ENCODE measurements around the gene PHF23. TPM values are rescaled to one million over a fixed set of nuclear protein-coding genes. Genes with fewer than 3 reads are reported as not detected.
"Not testable (repeated sequence)": the region's sequence is repeated elsewhere in the genome, so short reads cannot be mapped to it uniquely, and the experiment has no call there.

PHF23 gene
- total RNA-seq, 1 experiment from 2014 or later, result 115 TPM

DNA sequence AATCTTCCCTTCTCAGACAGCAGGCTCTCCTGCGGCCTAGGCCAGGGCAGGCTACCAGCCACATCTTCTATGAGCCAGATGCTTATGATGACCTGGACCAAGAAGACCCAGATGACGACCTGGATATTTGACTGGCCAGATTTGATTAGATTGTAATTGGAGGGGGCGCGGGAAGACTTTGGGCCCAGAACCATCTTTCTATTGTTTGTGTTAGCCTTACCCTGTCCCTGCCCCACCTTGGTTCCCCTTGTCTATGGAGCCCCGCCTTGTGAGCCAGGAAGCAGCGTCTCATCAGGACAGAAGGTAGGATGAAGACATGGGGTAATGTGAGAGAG, 20.3 kb upstream of the PHF23 start:
- no peak for DNase-seq (ENCODE audit: low read depth)

DNA sequence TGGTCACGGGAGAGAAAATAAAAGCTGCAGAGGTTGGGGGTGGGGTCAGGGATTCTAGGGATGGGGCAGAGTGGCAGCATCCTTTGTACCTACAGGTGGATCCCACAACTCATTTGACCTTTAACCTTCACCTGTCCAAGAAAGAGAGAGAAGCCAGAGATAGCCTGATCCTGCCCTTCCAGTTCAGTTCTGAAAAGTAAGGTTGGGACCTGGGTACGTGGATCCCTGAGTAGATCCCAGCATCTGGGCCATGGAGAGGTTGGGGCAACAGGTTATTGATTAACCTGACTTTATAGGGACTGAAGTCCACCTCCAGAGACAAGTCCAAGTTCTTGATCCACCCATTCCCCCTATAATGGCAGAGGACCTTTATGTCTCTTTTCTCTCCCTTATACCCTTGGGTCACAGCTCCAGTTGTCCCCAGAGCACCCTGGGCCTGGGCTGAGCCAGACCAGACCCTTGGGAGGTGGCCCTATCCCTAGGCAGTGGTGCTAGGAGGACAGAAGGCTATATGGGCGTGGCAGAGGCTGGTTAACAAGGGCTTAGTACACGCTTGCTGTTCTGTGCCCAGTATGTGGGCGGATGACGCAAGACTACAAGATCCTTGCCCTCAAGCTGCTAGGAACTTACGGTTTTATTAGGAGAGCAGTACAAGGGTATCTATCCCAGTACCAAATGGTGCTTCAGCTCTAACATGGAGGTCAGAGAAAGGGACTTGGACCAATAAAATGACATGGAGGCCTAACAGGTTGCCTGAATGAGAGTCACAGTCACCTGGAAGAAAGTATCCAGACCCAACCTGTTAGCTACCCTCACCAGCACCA, 19.7 kb upstream of the PHF23 start:
- DNase-seq (ENCODE audit: low read depth), result no peak

DNA sequence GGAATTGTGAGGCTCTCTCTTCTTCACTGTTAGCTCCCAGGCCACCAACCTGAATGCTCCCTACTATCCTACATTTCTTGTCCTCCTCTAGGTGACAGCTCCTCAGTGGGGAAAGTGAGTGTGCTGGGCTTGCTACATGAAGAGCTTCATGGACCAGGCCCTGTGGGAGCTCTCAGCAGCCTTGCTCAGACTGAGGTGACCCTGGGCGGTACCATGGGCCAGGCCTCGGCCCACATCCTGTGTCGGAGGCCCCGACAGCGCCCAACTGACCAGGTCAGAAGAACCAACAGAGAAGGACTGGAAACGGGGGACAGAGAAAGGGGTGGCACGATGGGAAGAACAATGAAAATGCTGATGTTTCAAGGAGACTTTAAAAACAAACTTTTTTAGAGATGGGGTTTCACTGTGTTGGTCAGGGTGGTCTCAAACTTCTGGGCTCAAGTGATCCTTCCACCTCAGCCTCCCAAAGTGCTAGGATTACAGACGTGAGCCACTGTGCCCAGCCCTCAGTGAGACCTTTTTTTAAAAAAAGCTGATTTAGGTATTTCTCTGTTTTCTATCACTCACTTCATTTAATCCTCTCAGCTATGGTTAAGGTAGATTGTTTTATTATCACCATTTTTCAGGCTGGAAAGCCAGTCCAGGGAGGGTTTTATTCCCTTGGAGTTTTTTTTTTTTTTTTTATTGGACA, 17.7 kb upstream of the PHF23 start:
- DNase-seq (ENCODE audit: low read depth), result no peak

DNA sequence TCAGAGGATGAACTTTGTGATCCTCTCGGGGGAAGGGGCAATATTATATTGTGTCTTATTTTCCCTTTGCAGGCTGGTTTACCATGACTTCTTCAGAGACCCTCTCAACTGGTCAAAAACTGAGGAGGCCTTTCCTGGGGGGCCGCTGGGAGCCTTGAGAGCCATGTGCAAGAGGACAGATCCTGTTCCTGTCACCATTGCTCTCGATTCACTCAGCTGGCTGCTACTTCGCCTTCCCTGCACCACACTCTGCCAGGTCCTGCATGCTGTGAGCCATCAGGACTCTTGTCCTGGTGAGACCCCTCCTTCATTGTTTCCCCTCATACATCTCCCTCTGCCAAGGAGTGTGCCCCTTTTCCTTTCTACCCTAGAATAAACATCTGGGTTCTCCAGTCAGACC, 15.3 kb upstream of the PHF23 start:
- DNase-seq (ENCODE audit: low read depth), result no peak

DNA sequence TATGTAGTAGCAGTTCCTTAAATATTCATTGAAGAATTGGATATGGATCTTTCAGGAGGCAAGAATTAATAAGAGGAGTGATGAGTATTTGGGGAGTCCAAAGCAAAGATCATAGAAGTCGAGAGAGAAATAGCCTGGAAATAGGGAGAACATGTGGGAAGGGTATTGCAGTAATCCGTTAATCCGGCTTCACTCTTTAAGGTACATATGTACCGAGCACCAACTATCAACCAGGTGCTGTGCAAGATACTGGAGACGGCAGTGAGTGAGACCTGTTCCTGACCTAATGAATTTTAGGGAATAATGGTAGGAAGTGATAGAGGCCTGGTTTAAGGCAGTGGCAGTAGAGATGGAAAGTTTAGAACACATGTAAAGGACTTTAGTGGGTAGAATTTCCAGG, 13.8 kb upstream of the PHF23 start:
- DNase-seq (ENCODE audit: low read depth), result no peak

DNA sequence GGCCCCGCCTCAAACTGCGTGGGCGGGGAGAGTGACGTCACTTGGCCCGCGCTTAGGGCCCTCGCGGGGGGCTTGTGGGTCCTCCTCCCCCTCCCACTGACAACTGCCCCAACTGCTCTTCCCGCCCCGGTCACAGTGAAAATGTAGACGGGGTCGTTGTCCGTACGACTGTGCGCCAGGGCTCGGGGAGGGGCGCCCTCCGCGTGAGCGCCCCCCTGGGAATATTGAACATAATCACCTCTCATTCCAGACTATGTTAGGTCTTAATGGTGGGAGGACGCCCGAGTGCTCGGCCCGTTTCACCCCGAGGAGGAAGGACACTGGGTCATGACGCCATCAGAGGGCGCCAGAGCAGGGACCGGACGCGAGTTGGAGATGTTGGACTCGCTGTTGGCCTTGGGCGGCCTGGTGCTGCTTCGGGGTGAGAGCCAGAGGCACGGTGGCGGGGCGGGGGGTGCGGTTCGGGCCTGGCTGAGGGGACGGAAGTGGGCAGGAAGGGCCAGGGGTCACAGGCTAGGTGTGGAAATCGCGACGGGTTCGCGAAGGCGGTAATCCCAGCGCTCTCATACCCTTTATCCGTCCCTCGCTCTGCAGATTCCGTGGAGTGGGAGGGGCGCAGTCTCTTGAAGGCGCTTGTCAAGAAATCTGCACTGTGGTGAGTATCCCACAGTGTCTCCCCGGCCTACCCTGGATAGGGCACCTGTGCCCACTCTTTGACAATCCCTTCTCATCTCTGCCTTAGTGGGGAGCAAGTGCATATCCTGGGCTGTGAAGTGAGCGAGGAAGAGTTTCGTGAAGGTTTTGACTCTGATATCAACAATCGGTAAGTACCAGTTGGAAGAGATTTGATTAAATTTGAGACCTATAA, 13.2 kb upstream of the PHF23 start, which contains the start of gene ELP5:
Gene ELP5 (plus strand): TSS at position 40 of the 868 bp plus-strand sequence. CDS start 336 bp downstream, at position 376.
- DNase-seq (ENCODE audit: low read depth), result peak; percentile 92

DNA sequence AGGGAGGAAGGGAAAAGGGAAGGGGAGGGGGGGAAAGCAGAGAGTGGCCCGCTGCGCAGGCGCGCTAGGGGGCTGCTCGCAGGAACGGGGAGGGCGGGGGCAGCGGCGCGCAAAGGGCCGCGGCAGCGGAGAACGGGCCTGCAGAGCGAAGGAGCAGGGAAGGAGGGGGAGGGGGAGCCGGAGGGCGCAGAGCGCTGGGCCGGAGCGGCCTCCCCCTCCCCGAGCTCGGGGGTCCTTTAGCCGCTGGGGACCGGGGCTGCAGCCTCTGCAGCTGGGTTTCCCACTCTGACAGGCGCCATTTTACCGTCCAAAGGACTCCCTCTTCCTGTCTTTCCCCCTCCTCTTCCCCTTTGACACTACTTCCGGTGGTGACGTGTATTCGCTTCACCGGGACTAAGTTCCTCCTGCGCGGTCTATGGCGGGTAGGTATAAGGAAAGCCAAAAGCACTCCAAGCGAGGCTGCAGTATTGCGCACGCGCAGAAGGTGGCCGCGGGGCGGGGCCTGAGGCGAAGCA, 12.5 kb upstream of the PHF23 start, which contains the start of gene CTDNEP1:
Gene CTDNEP1 (minus strand): TSS at position 74 of the 515 bp plus-strand sequence. CDS start 438 bp downstream, outside the sequence.
- DNase-seq (ENCODE audit: low read depth), result peak; percentile 99

DNA sequence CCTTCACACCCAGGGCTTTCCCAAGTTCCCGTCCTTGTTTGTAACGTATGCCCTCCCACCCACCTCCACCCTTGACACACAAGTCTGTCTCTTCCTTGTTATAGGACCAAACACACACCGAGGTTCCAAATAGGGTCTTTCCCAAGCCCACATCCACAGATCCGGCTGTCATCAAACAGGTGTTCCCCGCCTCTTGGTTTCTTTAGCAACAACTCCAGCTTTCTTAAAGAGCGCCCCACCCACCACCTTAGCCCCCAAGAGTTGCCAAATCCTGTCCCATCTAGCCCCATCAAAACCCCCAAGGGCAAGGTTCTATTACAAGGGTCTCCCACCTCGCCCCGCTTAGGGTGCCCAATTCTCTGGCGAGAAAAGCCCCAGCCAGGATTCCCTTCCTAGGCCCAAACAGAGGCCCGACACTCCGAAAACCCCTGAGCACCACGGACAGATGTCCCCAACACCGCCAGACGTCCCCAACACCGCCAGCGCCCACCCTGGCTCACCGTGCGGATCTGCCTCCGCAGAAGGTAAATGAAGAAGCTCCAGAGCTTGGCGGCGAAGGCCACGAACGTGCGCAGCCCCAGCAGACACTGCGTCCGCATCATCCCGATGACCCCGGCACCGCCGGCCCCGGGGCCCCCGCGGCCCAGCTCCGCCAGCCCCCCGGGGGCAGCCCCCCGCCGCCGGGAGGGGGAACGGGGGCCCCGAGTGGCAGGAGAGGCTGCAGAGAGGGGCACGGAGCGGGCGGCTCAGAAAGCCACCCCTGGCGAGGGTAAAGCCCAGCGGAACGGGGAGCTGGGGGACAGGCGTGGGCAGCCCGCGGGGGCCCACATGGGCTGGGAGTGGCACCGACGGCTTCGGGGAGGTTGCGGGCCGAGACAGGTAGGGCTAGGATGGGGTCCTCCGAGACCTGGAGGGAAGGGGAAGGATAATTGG, 11.7 kb upstream of the PHF23 start:
- DNase-seq (ENCODE audit: low read depth), result no peak

DNA sequence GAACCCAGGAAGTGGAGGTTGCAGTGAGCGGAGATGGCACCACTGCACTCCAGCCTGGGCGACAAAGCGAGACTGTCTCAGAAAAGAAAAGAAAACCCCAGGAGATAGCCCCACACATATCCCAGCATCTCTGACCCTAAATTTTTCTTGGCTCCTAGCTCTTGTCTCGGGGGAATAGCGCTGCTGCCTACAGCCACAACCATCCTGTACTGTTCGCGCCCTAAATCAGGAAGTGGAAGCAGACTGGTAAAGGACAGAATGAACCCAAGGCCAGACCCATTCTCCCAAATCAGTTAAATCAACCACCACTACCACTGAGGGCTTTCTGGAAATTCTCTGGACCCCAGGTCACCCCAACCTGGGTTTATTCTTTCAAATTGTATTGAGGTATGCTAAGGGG, 10.6 kb upstream of the PHF23 start:
- no peak for DNase-seq (ENCODE audit: low read depth)

DNA sequence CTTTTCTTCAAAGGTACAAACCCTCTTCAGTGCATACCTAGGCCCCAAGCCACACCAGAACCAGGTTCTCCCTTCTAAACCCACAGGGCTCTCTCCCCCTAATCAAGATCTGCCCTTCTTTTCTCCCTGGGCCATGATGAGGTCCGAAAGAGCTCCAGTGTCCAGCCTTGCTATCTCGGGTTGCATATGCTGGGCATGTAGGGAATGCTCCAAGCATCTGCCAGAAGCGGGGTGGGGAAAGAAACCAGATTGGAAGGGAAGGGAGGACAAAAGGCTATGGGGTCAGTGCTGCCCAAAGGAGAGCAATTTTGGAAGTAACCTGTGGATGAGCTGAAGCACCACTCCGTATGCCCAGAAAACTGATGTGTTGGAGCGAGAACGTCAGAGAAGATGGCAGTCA, 10.0 kb upstream of the PHF23 start:
- no peak for DNase-seq (ENCODE audit: low read depth)

DNA sequence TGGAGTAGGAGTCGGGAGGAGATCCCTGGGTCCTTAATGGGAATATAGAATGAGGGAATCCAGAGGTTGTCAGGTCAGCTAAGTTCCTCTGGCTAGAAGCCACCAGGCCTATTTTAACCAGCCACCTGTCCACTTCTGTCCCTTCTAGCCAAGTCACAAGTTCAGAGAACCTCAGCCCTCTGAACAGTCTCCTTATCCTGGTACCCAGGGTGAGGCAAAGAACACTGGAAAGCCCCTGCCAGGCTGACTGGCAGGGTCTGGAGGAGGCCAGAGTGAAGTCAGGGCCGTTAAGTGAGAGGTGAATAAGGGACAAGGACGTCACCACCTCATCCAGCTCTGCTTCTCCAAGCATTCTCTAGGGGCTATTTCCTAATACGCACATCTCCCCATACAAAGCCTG, 9.5 kb upstream of the PHF23 start:
- no peak for DNase-seq (ENCODE audit: low read depth)

DNA sequence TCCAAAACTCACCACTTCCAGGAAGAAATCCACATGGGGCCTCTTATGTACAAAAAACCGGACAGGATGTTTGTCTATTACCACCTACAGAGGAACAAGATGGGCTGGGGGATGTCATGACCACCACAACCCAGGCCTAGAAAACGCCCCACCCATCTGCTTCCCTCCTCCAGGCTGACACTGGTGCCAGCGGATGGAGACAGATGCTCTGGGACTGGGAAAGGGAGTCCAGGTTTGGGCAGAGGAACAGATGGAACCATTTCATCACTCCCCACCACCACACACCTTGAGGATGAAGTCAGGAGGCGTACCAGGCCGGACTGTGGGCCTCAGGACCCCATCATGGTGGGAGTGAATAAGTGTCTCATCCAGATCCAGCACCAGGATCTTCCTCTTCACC, 7.5 kb upstream of the PHF23 start:
- DNase-seq (ENCODE audit: low read depth), result no peak

DNA sequence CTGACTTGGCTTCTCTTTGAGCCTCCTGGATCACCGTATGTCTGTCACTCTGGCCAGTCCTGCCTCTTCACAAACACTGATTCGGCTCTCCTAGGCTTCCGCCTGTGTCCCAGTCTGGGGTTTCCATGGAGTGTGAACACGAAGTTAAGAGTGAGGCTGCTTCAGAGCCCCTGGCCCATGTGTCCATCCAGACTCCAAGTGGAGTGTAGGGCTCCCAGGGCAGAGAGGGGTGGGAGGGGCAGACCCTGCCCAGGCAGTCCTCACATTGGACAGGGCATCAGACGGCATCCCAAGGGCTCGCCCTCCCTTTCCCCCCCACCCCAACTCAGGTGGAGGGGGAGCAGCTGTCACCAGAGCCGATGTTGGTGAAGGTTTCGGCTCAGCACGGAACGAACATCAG, 4.6 kb upstream of the PHF23 start:
- not testable (repeated sequence) for DNase-seq (ENCODE audit: low read depth)

DNA sequence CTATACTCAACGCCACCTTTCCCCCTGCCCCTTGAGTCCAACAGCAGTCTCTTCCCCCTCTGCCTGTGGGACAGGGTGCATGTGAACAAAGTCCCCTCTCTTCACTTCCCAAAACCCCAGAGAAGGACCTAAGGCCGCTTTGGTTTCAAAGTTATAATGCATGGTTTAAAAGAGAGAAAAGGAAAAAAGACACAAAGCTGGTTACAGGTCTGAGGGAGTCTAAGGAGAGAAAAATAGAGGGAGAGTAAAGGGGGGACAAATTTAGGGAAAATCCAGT, 4.1 kb upstream of the PHF23 start:
- no peak for DNase-seq (ENCODE audit: low read depth)

DNA sequence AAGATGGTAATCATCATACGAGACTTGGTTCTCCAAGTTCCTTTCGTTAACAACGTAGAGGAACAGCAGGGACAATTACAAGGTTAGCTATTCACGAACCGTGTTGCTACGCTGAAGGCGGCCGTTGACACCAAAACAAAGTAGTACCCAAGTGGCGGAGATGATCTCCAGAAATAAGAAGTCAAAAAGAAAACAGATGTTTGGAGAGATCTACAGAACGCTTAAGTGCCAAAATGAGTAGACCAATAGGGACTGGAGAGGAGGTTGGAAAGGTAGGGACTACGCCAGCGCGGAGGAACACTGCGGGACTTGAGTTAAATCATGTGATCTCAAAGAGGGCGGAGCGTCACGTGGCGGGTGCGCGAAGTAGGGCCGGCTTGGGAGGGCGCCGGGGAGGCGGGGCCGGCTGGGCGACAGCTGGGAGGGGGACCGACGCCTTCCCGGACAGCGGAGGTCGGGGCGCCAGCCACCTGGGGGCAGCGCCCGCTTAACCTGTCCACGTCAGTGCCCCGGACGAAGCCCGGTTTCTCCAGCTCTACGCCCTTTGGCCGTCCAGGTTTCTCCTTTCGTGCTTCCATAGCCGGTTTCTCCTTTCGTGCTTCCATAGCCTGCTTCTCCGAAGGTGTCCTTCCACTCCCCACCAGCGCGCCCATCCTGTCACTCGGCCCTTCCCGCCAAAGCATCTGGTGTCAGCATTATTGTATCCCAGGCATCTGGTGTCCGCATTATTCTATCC, 3.6 kb upstream of the PHF23 start:
- DNase-seq (ENCODE audit: low read depth), result peak; percentile 83

DNA sequence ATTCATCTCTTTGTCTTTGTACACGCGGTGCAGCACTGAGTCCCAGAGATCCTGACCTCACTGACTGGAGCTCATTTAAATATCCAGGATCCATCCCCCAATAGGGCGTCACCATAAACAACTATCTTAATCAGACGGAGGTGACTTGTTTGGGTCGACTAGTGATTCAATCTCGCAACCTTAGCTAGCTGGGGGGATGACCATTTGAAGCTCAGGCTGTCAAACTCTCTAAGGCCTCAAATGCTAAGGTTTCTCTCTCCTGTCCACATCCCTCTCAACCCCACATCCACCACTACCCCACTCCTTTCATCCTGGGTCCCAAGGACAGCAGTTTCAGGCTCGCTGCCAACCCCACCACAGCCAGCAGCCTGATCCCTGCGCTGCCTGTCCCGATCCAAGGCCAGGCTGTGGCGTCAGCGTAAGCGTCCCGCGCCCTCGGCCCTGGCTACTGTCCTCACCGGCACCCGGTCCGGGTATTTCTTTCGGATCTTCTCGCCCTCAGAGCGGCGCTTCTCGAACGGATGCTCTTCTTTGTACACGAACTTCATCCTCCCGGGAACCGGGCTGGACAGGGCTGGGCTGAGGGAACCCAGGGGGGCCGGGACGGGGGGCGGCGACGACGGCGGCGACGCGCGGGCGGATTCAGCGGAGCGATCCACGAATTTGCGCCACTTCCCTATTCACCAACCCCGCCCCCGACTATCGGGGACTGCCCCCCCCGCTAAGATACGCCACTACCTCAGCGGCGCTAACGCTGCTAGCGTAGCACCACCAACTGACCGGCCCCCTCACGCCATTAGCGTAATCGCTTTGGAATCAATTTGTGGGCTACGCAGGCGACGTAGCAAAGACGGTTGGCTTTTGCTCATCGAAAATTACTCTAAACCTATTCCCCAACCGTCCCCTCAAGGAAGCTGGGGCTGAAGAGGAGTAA, 2.8 kb upstream of the PHF23 start, which contains the start of gene GABARAP:
Gene GABARAP (minus strand): TSS at position 667 of the 934 bp plus-strand sequence. CDS start 119 bp downstream, at position 548.
- DNase-seq (ENCODE audit: low read depth), result peak; percentile 82

DNA sequence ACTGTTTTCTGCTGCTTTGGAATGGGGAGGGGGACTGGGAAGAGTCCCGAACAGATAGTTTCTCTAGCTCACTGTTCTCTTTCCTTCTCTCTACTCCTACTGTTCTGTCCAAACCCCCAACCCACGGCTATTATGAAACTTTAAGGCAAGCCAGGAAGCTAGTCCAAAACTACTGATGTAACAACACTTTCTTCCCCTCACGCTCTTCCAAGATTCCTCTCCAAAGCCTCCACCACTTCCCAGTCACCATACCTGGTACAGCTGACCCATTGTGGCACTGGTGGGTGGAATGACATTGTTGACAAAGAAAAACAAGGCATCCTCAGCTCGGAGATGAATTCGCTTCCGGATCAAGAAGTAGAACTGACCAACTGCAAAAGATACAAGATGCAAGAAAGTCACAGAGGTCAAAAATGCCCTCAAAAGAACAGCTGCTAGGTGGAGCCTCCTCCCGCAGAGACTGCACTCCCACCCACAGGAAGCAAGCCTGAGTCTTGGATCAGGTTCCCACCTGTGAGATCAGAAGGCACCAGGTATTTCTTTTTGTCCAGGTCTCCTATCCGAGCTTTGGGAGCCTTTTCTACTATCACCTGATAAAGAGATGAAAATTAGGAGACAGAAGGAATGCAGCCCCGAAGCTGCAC, 2.0 kb upstream of the PHF23 start:
- no peak for DNase-seq (ENCODE audit: low read depth)

DNA sequence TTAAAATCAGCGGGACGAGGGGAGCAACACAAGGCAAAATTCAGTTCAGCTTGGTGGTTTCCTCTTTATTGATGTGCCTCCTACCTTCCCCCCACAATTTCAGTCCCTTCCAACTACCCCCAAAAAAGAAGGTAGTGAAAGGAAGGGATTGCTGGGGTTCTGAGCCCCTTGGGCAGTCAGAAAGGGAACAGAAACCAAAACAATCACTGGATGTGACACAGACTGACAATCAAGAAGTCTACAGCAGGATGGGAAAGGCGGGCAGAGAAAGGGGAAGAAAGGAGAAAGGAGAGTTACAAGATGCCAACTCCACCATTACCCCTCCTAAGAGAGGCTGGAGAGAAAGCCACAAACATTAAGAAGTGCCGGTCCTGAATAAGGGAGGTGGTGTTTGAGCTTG, 1.1 kb upstream of the PHF23 start:
- DNase-seq (ENCODE audit: low read depth), result no peak

Measured in HT1080 (cell line).